RWPE2 (cell line): ENCODE data around the gene RPL35A.

Experiments used
- ATAC-seq: fragments of 200-7000 bp; cut with Tn5 transposase; 3 replicates; pipeline ENCODE4 v1.9.1; 2021; ENCODE audit warnings: low read depth
- DNase-seq: peaks from one replicate; pipeline ENCODE4 v3.0.0-alpha.2; 2020; ENCODE audit warnings: low spot score
- H3K27ac ChIP-seq: fragments of 450-650 bp; 2 replicates; pipeline ENCODE4 v1.5.1; 2017; ENCODE audit warnings: mild to moderate bottlenecking; ENCODE audit not compliant: poor library complexity, severe bottlenecking
- H3K27me3 ChIP-seq: fragments of 250-450 bp; sonication (Bioruptor Pico); 2 replicates; pipeline ENCODE4 v1.5.1; 2021; ENCODE audit warnings: mild to moderate bottlenecking, moderate library complexity; ENCODE audit not compliant: insufficient read depth, poor library complexity, severe bottlenecking
- H3K36me3 ChIP-seq: fragments of 250-450 bp; sonication (Bioruptor Pico); 2 replicates; pipeline ENCODE4 v1.5.1; 2020; ENCODE audit warnings: low read depth, mild to moderate bottlenecking, moderate library complexity
- H3K4me1 ChIP-seq: fragments of 250-450 bp; sonication (Bioruptor Pico); 2 replicates; pipeline ENCODE4 v1.5.1; 2021; ENCODE audit warnings: mild to moderate bottlenecking, moderate library complexity; ENCODE audit not compliant: insufficient read depth, poor library complexity, severe bottlenecking
- H3K4me3 ChIP-seq: fragments of 250-450 bp; sonication (Bioruptor Pico); 2 replicates; pipeline ENCODE4 v1.5.1; 2021; ENCODE audit warnings: mild to moderate bottlenecking, moderate library complexity; ENCODE audit not compliant: severe bottlenecking
- H3K9me3 ChIP-seq: fragments of 250-450 bp; sonication (Bioruptor Pico); 2 replicates; pipeline ENCODE4 v1.5.1; 2021; ENCODE audit warnings: mild to moderate bottlenecking, moderate library complexity; ENCODE audit not compliant: severe bottlenecking
- CTCF ChIP-seq: fragments of 450-650 bp; IDR thresholded peaks from one replicate; pipeline ENCODE4 v1.5.1; 2017; ENCODE audit warnings: mild to moderate bottlenecking, moderate library complexity; ENCODE audit not compliant: poor library complexity, severe bottlenecking

Gene RPL35A

DNA sequence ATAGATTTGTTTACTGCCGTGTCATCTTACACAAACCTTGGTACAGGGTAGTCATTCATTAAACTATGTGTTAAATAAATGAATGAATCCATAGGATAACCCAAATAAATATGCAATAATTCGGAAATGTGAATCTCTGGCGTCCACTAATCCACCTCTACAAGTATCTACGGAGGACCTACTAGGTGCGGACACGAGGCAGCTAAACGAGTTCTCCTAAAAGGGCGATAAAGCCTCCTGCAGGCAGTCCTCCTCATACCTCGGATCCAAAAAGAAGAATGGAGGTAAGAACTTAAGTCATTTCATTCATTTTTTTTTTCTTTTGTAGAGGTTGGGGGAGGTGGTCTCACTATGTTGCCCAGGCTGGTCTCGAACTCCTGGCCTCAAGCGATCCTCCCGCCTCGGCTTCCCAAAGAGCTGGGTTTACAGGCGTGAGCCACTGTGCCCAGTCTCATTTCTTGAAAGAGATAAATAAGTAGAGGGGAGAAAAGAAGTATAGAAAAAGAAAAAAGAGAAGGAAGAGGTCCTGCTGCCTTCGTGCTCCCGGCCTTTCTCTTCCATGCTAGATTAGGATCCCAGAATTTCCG lies 706 bp upstream of the RPL35A start:
- Histone ChIP-seq H3K9me3 (no peaks in the 10 kb centered on the region), H3K36me3 (peaks cover 40% of the 10 kb centered on the region), H3K27me3 (no peaks in the 10 kb centered on the region), H3K4me3 (peak overlapping the region; percentile 56), H3K27ac (peak overlapping the region; percentile 62), H3K4me1 (peaks cover 19% of the 10 kb centered on the region)
- TF ChIP-seq CTCF, result no peak
- no peak for ATAC-seq
- DNase-seq, result no peak

- Histone ChIP-seq H3K36me3 (peaks cover 54% of the 10 kb centered on the region), H3K9me3 (no peaks in the 10 kb centered on the region), H3K4me1 (peaks cover 19% of the 10 kb centered on the region), H3K4me3 (peak overlapping the region; percentile 56), H3K27me3 (no peaks in the 10 kb centered on the region), H3K27ac (peak overlapping the region; percentile 62)
- no peak for TF ChIP-seq CTCF
- no peak for ATAC-seq
- DNase-seq, result no peak
Measured at GRCh38 chr3:197950677-197951061, 679 bp downstream of the RPL35A start.

- no peaks in the 10 kb centered on the region for H3K27me3 ChIP-seq
- peaks cover 60% of the 10 kb centered on the region for H3K36me3 ChIP-seq
- peaks cover 19% of the 10 kb centered on the region for H3K4me1 ChIP-seq
- H3K4me3 ChIP-seq, result peak overlapping the region; percentile 56
- TF ChIP-seq CTCF, result no peak
- H3K9me3 ChIP-seq, result no peaks in the 10 kb centered on the region
- peak overlapping the region; percentile 62 for H3K27ac ChIP-seq
- ATAC-seq (no peak), DNase-seq (no peak)
Measured at GRCh38 chr3:197951392-197951990, 1.5 kb downstream of the RPL35A start.

- Histone ChIP-seq H3K36me3 (peaks cover 60% of the 10 kb centered on the region), H3K27ac (peak overlapping the region; percentile 62)
Measured at GRCh38 chr3:197952440-197952839, 2.5 kb downstream of the RPL35A start.

More at GRCh38 chr3:197952440-197952839, 2.5 kb downstream of the RPL35A start:
- no peak overlapping the region for H3K4me3 ChIP-seq
- no peak for ATAC-seq
- H3K27me3 ChIP-seq, result no peaks in the 10 kb centered on the region
- H3K9me3 ChIP-seq, result no peaks in the 10 kb centered on the region
- no peak for DNase-seq
- no peak for TF ChIP-seq CTCF
- peaks cover 22% of the 10 kb centered on the region for H3K4me1 ChIP-seq
